Colonic mucosa (tissue), 4 donors: ENCODE results near the gene FXYD4. TPM values are rescaled to one million over a fixed set of nuclear protein-coding genes. Genes with fewer than 3 reads are reported as not detected.

ENCODE experiments used
- DNase-seq: peaks from one replicate; pipeline ENCODE4 v3.0.0-alpha.2; 2020
- H3K27ac ChIP-seq: fragments of 200-600 bp; one replicate; pipeline ENCODE4 v1.8.0; 2021
- H3K27me3 ChIP-seq: fragments of 200-600 bp; one replicate; pipeline ENCODE4 v1.8.0; 2021
- H3K36me3 ChIP-seq: fragments of 200-600 bp; one replicate; pipeline ENCODE4 v1.8.0; 2021
- H3K4me1 ChIP-seq: fragments of 200-600 bp; one replicate; pipeline ENCODE4 v1.8.0; 2021; ENCODE audit warnings: mild to moderate bottlenecking
- H3K4me3 ChIP-seq: fragments of 200-600 bp; one replicate; pipeline ENCODE4 v1.8.0; 2021
- H3K9ac ChIP-seq, 2 donors: one replicate each; pipeline ENCODE4 v1.7.0; 2013; ENCODE audit warnings: control low read depth in 2 of 2, low read depth in 2 of 2, low read length in 2 of 2
- H3K9me3 ChIP-seq: fragments of 200-600 bp; one replicate; pipeline ENCODE4 v1.8.0; 2021
- CTCF ChIP-seq: fragments of 200-600 bp; IDR thresholded peaks from one replicate; pipeline ENCODE4 v1.8.0; 2022; ENCODE audit warnings: antibody characterized with exemption, mild to moderate bottlenecking
- intact Hi-C: fragments of 100-400 bp; cut with DNase I; formaldehyde crosslinking; loops from one replicate; pipeline ENCODE4 v1.14.1; 2022
- total RNA-seq, 2 donors: library from RNA; stranded (reverse); fragmentation: NEBNext Ultra II Directional in 1 of 2; extraction: Animal tissue kit (Norgen Biotek cat#: 25700) in 1 of 2; gene quantifications; one replicate each; pipeline ENCODE4 v1.2.1, GENCODE V29; 2021
- donor health status: healthy.
- donor health status: DM: no; HTN: no; CAD: no.
- donor health status: DM: no; HTN: no; CAD: no.

FXYD4 gene
- total RNA-seq, 2 donors from 2014 or later = 0.98 TPM; not detected in 1

GRCh38 chr10:43398939-43399319 is 27.5 kb downstream of the FXYD4 start:
- Histone ChIP-seq H3K27ac (peak overlapping the region; percentile 95), H3K9me3 (no peaks in the 10 kb centered on the region), H3K9ac (peak overlapping the region in 1 of 2 donors; percentile 43), H3K36me3 (peaks cover under 1% of the 10 kb centered on the region), H3K4me3 (no peak overlapping the region), H3K27me3 (no peaks in the 10 kb centered on the region), H3K4me1 (peaks cover 21% of the 10 kb centered on the region)
- DNase-seq = no peak
- no peak for TF ChIP-seq CTCF
- intact Hi-C loops = no loop called here

DNA sequence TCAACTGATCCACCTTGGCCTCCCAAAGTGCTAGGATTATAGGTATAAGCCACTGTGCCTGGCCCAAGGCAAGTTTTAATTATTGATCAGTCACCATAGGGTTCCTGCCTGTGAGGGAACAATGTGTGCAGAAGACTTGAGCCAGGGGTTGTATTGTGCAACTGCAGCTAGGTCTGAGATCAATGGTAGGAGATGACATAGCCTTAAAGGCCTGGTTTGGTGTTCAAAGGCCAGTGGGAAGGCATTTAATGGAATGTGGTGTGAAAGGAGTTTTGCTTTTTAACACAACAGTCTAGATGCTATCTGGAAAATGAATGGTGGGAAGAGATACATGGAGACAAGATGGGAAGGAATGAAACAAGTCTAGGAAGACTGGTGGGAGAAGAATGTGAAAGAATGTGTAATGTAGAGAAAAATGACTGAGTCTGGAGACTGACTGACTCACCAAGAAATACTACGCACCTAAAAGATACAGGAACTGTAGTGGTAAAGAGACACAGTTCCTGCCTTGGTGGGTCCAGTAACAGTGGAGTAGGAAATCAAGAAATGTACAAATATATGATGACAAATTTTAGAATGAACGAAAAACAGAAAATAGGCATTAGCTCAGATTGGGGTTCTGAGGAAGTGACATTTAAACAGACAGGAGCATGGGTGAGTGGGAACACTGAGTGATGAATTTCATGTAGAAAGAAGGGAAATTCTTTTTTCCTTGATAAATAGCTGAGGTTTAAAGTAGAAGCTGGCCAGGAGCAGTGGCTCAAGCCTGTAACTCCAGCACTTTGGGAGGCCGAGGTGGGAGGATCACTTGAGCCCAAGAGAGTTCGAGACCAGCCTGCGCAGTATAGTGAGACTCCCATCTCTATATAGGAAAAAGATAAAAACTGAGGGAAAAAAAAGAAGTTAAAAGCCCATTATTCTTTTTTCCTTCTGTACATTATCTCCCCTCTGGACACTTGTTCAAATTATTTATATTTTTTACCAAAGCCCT is 28.2 kb downstream of the FXYD4 start:
- no peak for TF ChIP-seq CTCF
- Histone ChIP-seq H3K4me3 (no peak overlapping the region), H3K4me1 (peaks cover 25% of the 10 kb centered on the region), H3K27me3 (no peaks in the 10 kb centered on the region), H3K9ac (peak overlapping the region in 1 of 2 donors; percentile 43), H3K9me3 (no peaks in the 10 kb centered on the region), H3K36me3 (no peaks in the 10 kb centered on the region), H3K27ac (peak overlapping the region; percentile 8)
- no peak for DNase-seq
- intact Hi-C loops = no loop called here

DNA sequence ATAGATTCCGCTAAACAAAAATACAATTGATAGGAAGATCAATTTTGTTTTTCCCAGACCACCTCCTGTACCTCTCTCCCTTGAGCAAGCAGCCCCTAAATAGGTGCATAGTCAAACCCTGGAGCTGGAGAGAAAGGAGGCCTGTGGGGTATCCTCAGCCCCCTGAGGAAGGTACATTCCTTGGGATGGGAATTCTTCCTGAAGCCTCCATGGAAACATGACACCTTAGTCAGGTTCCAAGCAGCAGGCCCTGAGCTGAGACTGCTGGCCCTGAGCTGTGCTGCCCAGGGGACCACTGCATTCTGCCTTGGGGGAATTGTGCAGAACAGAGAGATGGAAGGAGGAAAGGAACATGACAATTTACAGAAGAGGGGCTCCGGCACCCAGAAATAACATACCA is 30.2 kb downstream of the FXYD4 start:
- DNase-seq = no peak
- no peak overlapping the region for H3K27ac ChIP-seq
- peaks cover 35% of the 10 kb centered on the region for H3K4me1 ChIP-seq

DNA sequence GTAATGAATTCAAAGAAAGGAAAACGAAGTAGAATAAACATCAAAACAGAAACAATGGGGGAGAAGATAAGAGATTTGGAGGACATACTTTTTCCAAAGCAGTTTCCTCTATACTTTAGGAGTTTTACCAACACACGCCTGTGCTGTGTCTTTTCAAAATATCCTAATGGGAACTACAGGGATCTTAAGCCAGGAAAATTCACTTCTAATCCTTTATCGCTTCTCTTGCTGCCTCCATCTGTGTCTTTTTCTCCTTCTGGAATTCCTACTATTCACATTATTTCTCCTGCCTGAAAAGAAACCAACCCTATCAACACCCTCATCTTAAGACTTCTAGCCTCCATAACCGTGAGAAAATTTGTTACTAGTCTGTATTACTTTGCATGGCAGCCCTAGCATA is 30.7 kb downstream of the FXYD4 start:
- TF ChIP-seq CTCF = no peak
- no peaks in the 10 kb centered on the region for H3K27me3 ChIP-seq
- intact Hi-C loops = no loop called here
- no peak overlapping the region for H3K9ac ChIP-seq
- H3K27ac ChIP-seq = no peak overlapping the region
- DNase-seq = no peak
- H3K36me3 ChIP-seq = no peaks in the 10 kb centered on the region
- no peaks in the 10 kb centered on the region for H3K9me3 ChIP-seq
- no peak overlapping the region for H3K4me3 ChIP-seq
- peaks cover 35% of the 10 kb centered on the region for H3K4me1 ChIP-seq

More for the DNA sequence above, 30.2 kb downstream of the FXYD4 start:
- Histone ChIP-seq H3K27me3 (no peaks in the 10 kb centered on the region), H3K36me3 (no peaks in the 10 kb centered on the region), H3K9me3 (no peaks in the 10 kb centered on the region), H3K9ac (no peak overlapping the region), H3K4me3 (no peak overlapping the region)
- TF ChIP-seq CTCF = no peak
- intact Hi-C loops = no loop called here

GRCh38 chr10:43402880-43403452 is 31.5 kb downstream of the FXYD4 start:
- H3K9me3 ChIP-seq = no peaks in the 10 kb centered on the region
- H3K27me3 ChIP-seq = no peaks in the 10 kb centered on the region
- intact Hi-C loops = no loop called here
- peaks cover 35% of the 10 kb centered on the region for H3K4me1 ChIP-seq
- no peak overlapping the region for H3K9ac ChIP-seq
- H3K4me3 ChIP-seq = no peak overlapping the region
- no peak for TF ChIP-seq CTCF
- peak; percentile 61 for DNase-seq
- H3K27ac ChIP-seq = peak overlapping the region; percentile 47
- H3K36me3 ChIP-seq = no peaks in the 10 kb centered on the region
